Measurements from ENCODE around the gene ARHGAP5.

Gene ARHGAP5

DNA sequence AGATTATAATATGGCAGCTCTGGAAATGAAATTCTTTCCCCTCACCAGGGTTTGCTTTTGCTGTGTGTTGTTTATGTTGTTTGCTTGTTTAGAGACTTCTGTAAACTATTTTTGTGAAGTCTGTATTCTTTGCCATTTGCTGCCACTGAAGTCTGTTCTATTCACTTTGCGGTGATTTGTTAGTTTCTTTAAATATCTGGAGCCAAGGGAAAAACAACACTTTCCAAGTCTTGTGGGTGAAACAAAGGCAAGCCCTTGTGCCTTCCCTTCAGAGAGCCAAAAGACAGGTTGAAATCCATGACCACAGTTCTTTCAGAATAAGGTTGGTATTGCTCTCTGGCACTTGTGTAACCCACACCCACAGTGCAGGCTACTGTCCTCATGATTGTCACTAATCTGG lies 65.2 kb downstream of the ARHGAP5 start:
- in situ Hi-C loops (cut with HindIII; ENCODE audit: low pct_ligation_motif_present, low pct_unique_long_range_greater_than_20kb, low sequenced_read_pairs): no loop called here
- no peak for DNase-seq

GRCh38 chr14:32142754-32143437 lies 65.8 kb downstream of the ARHGAP5 start:
- in situ Hi-C loops (cut with HindIII; ENCODE audit: low pct_ligation_motif_present, low pct_unique_long_range_greater_than_20kb, low sequenced_read_pairs): no loop called here
- no peak for DNase-seq

- DNase-seq: no peak
- in situ Hi-C loops (cut with HindIII; ENCODE audit: low pct_ligation_motif_present, low pct_unique_long_range_greater_than_20kb, low sequenced_read_pairs): no loop called here
Measured at GRCh38 chr14:32150392-32150791, 73.3 kb downstream of the ARHGAP5 start.

- no peak for DNase-seq
- in situ Hi-C loops (cut with HindIII; ENCODE audit: low pct_ligation_motif_present, low pct_unique_long_range_greater_than_20kb, low sequenced_read_pairs): no loop called here
Measured at GRCh38 chr14:32166029-32166428, 88.9 kb downstream of the ARHGAP5 start.

DNA sequence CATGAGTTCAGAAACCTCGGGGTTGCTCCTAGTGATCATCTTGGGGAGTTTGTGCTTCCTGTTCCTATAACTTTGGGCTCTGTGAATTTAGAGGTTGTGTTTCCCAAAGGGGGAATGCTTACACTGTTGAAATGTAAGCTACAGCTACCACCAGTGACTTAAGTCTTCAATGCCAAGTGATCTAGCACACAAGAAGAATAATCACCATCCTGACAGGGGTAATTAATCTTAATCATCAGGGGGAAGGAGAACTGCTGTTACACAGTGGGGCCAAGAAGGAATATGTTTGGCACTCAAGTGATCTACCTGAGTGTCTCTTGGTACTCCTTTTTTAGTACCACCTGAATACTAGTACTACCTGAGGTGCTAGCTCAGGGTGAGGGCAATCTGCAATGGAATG lies 89.8 kb downstream of the ARHGAP5 start:
- DNase-seq: no peak
- in situ Hi-C loops (cut with HindIII; ENCODE audit: low pct_ligation_motif_present, low pct_unique_long_range_greater_than_20kb, low sequenced_read_pairs): no loop called here

DNA sequence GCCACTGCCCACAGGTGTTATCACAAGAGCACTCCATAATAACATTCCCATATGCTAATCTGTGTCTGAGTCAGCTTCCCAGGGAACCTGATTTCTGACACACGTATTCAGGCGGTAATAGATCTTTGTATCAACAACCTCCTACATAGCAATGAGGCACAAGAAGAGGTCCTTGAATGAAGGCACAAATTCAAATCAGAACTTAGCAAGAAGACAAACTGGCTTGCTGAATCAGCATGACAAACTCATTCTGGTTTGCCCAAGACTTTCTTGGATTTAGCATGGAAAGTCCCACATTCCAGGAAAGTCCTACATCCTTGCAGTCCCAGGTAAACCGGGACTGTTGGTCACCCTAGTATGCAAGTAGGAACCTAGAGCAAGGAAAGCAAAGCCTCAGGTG lies 90.8 kb downstream of the ARHGAP5 start:
- no peak for DNase-seq
- in situ Hi-C loops (cut with HindIII; ENCODE audit: low pct_ligation_motif_present, low pct_unique_long_range_greater_than_20kb, low sequenced_read_pairs): no loop called here

GRCh38 chr14:32169191-32169590 lies 92.1 kb downstream of the ARHGAP5 start:
- no peak for DNase-seq
- in situ Hi-C loops (cut with HindIII; ENCODE audit: low pct_ligation_motif_present, low pct_unique_long_range_greater_than_20kb, low sequenced_read_pairs): no loop called here

DNA sequence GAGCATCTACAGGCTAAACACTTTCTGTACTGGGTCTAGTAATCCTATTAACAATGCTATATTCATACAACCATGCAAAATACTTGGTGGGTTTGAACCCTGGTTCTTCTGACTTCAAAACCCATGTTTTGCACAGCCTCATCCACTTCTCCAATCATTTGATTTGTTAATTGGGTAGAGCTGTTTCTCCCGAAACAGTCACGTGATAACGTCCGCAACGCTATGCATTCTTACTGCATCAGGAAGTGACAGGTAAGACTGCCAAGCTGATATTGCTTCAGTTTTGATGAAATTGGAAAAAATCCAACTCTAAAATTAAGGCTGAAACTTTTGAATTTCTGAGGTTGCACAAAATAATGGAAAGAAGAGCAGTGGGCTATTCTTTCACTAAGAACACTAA lies 94.4 kb downstream of the ARHGAP5 start:
- in situ Hi-C loops (cut with HindIII; ENCODE audit: low pct_ligation_motif_present, low pct_unique_long_range_greater_than_20kb, low sequenced_read_pairs): no loop called here
- no peak for DNase-seq

- in situ Hi-C loops (cut with HindIII; ENCODE audit: low pct_ligation_motif_present, low pct_unique_long_range_greater_than_20kb, low sequenced_read_pairs): no loop called here
- DNase-seq: no peak
Measured at GRCh38 chr14:32183151-32184058, 106.3 kb downstream of the ARHGAP5 start.

DNA sequence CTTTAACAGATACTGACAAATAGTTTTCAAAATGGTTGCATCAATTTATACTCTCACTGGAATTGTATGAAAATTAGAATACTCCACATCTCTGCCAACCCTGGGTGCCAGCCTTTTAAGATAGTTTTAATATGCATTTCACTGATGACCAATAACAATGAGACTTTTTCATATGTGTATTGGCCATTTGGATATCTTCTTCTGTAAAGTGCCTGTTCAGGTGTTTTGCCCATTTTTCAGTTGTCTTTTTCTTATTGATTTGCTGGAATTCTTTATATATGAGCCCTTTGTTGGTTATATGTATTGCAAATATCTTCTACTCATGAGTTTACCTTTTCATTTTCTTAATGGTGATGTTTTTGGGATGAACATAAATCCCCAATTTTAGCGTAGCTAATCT lies 108.0 kb downstream of the ARHGAP5 start:
- in situ Hi-C loops (cut with HindIII; ENCODE audit: low pct_ligation_motif_present, low pct_unique_long_range_greater_than_20kb, low sequenced_read_pairs): no loop called here

GRCh38 chr14:32186248-32186647 lies 109.1 kb downstream of the ARHGAP5 start:
- DNase-seq: no peak
- in situ Hi-C loops (cut with HindIII; ENCODE audit: low pct_ligation_motif_present, low pct_unique_long_range_greater_than_20kb, low sequenced_read_pairs): no loop called here

More for the DNA sequence above, 108.0 kb downstream of the ARHGAP5 start:
- no peak for DNase-seq

- no peak for DNase-seq
Measured at GRCh38 chr14:32189811-32190210, 112.7 kb downstream of the ARHGAP5 start.

GRCh38 chr14:32190673-32191072 lies 113.6 kb downstream of the ARHGAP5 start:
- no peak for DNase-seq
- in situ Hi-C loops (cut with HindIII; ENCODE audit: low pct_ligation_motif_present, low pct_unique_long_range_greater_than_20kb, low sequenced_read_pairs): no loop called here

More at GRCh38 chr14:32189811-32190210, 112.7 kb downstream of the ARHGAP5 start:
- in situ Hi-C loops (cut with HindIII; ENCODE audit: low pct_ligation_motif_present, low pct_unique_long_range_greater_than_20kb, low sequenced_read_pairs): no loop called here

GRCh38 chr14:32192712-32193373 lies 115.7 kb downstream of the ARHGAP5 start:
- DNase-seq: no peak
- in situ Hi-C loops (cut with HindIII; ENCODE audit: low pct_ligation_motif_present, low pct_unique_long_range_greater_than_20kb, low sequenced_read_pairs): no loop called here

DNA sequence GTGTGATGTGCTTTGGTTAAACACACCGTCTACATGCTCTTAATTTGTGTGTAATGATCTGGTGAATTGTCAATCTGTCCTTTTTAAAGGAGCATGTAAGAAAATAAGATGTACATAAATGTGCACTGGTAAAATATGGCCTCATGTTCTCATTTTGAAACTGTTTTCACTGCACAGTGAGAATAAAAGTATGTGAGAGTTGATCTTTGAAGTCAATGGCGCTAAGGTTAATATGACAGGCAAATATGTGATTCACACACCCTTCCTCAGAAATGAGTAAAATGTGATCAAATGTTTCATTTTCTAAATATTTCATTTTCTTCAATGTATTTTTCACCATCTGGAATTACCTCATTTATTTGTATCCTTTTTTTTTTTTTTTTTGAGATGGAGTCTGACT lies 116.4 kb downstream of the ARHGAP5 start:
- DNase-seq: no peak

GRCh38 chr14:32195636-32196035 lies 118.5 kb downstream of the ARHGAP5 start:
- in situ Hi-C loops (cut with HindIII; ENCODE audit: low pct_ligation_motif_present, low pct_unique_long_range_greater_than_20kb, low sequenced_read_pairs): no loop called here
- no peak for DNase-seq

More for the DNA sequence above, 116.4 kb downstream of the ARHGAP5 start:
- in situ Hi-C loops (cut with HindIII; ENCODE audit: low pct_ligation_motif_present, low pct_unique_long_range_greater_than_20kb, low sequenced_read_pairs): no loop called here

GRCh38 chr14:32197919-32198318 lies 120.8 kb downstream of the ARHGAP5 start:
- DNase-seq: no peak
- in situ Hi-C loops (cut with HindIII; ENCODE audit: low pct_ligation_motif_present, low pct_unique_long_range_greater_than_20kb, low sequenced_read_pairs): no loop called here

DNA sequence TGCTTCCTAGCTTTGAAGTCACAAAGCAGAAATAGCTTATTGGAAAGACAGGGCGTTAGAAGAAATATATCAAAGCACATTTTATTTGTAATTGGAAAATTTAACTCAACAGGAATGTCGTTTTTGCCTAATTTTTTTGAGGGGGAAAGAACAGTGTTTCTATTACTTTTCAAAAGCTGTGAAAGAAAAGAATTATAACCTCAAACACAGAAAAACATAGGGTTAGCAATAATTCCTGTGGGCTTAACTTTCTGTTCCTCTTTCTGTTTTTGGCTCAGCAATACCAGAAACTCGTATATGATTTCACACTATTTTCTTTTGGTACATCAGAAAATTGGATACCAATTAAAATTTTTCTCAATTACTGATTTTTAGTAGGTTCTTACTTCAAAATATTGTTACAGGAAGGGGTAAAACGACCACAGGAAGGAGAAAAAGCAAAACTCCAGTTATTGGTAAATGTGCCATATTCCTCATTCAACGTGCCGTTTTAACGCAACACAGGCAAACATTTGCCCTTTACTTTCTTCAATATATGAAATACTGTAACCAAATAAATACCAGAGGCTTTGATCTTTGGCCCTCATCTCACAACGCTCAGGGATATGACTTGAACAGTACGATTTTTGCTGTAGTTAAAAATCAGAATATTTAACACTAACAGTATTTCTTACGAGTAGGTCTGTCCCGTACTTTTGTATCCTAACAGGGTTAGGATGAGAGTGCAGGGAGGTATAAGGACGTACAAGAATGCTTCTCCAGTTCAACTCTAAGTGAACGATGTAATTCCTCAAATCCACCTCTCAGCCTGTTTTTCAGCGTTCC lies 123.5 kb downstream of the ARHGAP5 start:
- in situ Hi-C loops (cut with HindIII; ENCODE audit: low pct_ligation_motif_present, low pct_unique_long_range_greater_than_20kb, low sequenced_read_pairs): no loop called here
- no peak for DNase-seq
